ENCODE results near the gene UBAC2.
A peak's percentile ranks its signal among the peaks of the same experiment; 100 is the strongest.

Gene UBAC2

GRCh38 chr13:99217461-99218110 lies 16.9 kb downstream of the UBAC2 start:
- H3K4me1 ChIP-seq (ENCODE audit: control insufficient read depth, insufficient read depth, low read length): peaks cover 21% of the 10 kb centered on the region
- DNase-seq (ENCODE audit: low read depth): no peak
- H3K4me3 ChIP-seq (ENCODE audit: low read length): no peak overlapping the region
- no peaks in the 10 kb centered on the region for H3K36me3 ChIP-seq (ENCODE audit: control insufficient read depth, insufficient read depth, low read length, severe bottlenecking)
- H3K9ac ChIP-seq (ENCODE audit: low read length): no peak overlapping the region
- no peaks in the 10 kb centered on the region for H3K27me3 ChIP-seq (replicated peaks; ENCODE audit: control insufficient read depth, insufficient read depth, low read length)
- no peaks in the 10 kb centered on the region for H3K9me3 ChIP-seq (ENCODE audit: control insufficient read depth, low read length)

GRCh38 chr13:99218126-99218525 lies 17.5 kb downstream of the UBAC2 start:
- Histone ChIP-seq H3K4me3 (ENCODE audit: low read length) (peak overlapping the region; percentile 12), H3K27me3 (replicated peaks; ENCODE audit: control insufficient read depth, insufficient read depth, low read length) (no peaks in the 10 kb centered on the region), H3K36me3 (ENCODE audit: control insufficient read depth, insufficient read depth, low read length, severe bottlenecking) (no peaks in the 10 kb centered on the region), H3K4me1 (ENCODE audit: control insufficient read depth, insufficient read depth, low read length) (peaks cover 21% of the 10 kb centered on the region), H3K9me3 (ENCODE audit: control insufficient read depth, low read length) (no peaks in the 10 kb centered on the region), H3K9ac (ENCODE audit: low read length) (no peak overlapping the region)
- DNase-seq (ENCODE audit: low read depth): no peak

- Histone ChIP-seq H3K9ac (ENCODE audit: low read length) (no peak overlapping the region), H3K4me3 (ENCODE audit: low read length) (peak overlapping the region; percentile 12), H3K9me3 (ENCODE audit: control insufficient read depth, low read length) (no peaks in the 10 kb centered on the region), H3K27me3 (replicated peaks; ENCODE audit: control insufficient read depth, insufficient read depth, low read length) (no peaks in the 10 kb centered on the region), H3K36me3 (ENCODE audit: control insufficient read depth, insufficient read depth, low read length, severe bottlenecking) (no peaks in the 10 kb centered on the region), H3K4me1 (ENCODE audit: control insufficient read depth, insufficient read depth, low read length) (peaks cover 25% of the 10 kb centered on the region)
- no peak for DNase-seq (ENCODE audit: low read depth)
Measured at GRCh38 chr13:99218545-99218944, 17.9 kb downstream of the UBAC2 start.

GRCh38 chr13:99218969-99219368 lies 18.3 kb downstream of the UBAC2 start:
- no peak for DNase-seq (ENCODE audit: low read depth)
- Histone ChIP-seq H3K27me3 (replicated peaks; ENCODE audit: control insufficient read depth, insufficient read depth, low read length) (no peaks in the 10 kb centered on the region), H3K9me3 (ENCODE audit: control insufficient read depth, low read length) (no peaks in the 10 kb centered on the region), H3K4me3 (ENCODE audit: low read length) (no peak overlapping the region), H3K9ac (ENCODE audit: low read length) (no peak overlapping the region), H3K36me3 (ENCODE audit: control insufficient read depth, insufficient read depth, low read length, severe bottlenecking) (no peaks in the 10 kb centered on the region), H3K4me1 (ENCODE audit: control insufficient read depth, insufficient read depth, low read length) (peaks cover 30% of the 10 kb centered on the region)

- Histone ChIP-seq H3K9ac (ENCODE audit: low read length) (no peak overlapping the region), H3K4me3 (ENCODE audit: low read length) (no peak overlapping the region), H3K9me3 (ENCODE audit: control insufficient read depth, low read length) (no peaks in the 10 kb centered on the region), H3K27me3 (replicated peaks; ENCODE audit: control insufficient read depth, insufficient read depth, low read length) (no peaks in the 10 kb centered on the region), H3K36me3 (ENCODE audit: control insufficient read depth, insufficient read depth, low read length, severe bottlenecking) (no peaks in the 10 kb centered on the region), H3K4me1 (ENCODE audit: control insufficient read depth, insufficient read depth, low read length) (peaks cover 36% of the 10 kb centered on the region)
- DNase-seq (ENCODE audit: low read depth): no peak
Measured at GRCh38 chr13:99220199-99220935, 19.7 kb downstream of the UBAC2 start.

GRCh38 chr13:99221567-99222239 lies 21.0 kb downstream of the UBAC2 start:
- Histone ChIP-seq H3K4me3 (ENCODE audit: low read length) (no peak overlapping the region), H3K27me3 (replicated peaks; ENCODE audit: control insufficient read depth, insufficient read depth, low read length) (no peaks in the 10 kb centered on the region), H3K4me1 (ENCODE audit: control insufficient read depth, insufficient read depth, low read length) (peaks cover 44% of the 10 kb centered on the region), H3K36me3 (ENCODE audit: control insufficient read depth, insufficient read depth, low read length, severe bottlenecking) (no peaks in the 10 kb centered on the region), H3K9ac (ENCODE audit: low read length) (no peak overlapping the region), H3K9me3 (ENCODE audit: control insufficient read depth, low read length) (no peaks in the 10 kb centered on the region)
- DNase-seq (ENCODE audit: low read depth): no peak

- no peaks in the 10 kb centered on the region for H3K9me3 ChIP-seq (ENCODE audit: control insufficient read depth, low read length)
- H3K36me3 ChIP-seq (ENCODE audit: control insufficient read depth, insufficient read depth, low read length, severe bottlenecking): no peaks in the 10 kb centered on the region
- H3K4me3 ChIP-seq (ENCODE audit: low read length): no peak overlapping the region
- DNase-seq (ENCODE audit: low read depth): peak; percentile 7
- H3K27me3 ChIP-seq (replicated peaks; ENCODE audit: control insufficient read depth, insufficient read depth, low read length): no peaks in the 10 kb centered on the region
- H3K9ac ChIP-seq (ENCODE audit: low read length): no peak overlapping the region
- peaks cover 38% of the 10 kb centered on the region for H3K4me1 ChIP-seq (ENCODE audit: control insufficient read depth, insufficient read depth, low read length)
Measured at GRCh38 chr13:99223587-99223986, 22.9 kb downstream of the UBAC2 start.

- no peak overlapping the region for H3K4me3 ChIP-seq (ENCODE audit: low read length)
- H3K4me1 ChIP-seq (ENCODE audit: control insufficient read depth, insufficient read depth, low read length): peaks cover 37% of the 10 kb centered on the region
Measured at GRCh38 chr13:99224021-99224420, 23.4 kb downstream of the UBAC2 start.

GRCh38 chr13:99225078-99225477 lies 24.4 kb downstream of the UBAC2 start:
- Histone ChIP-seq H3K27me3 (replicated peaks; ENCODE audit: control insufficient read depth, insufficient read depth, low read length) (no peaks in the 10 kb centered on the region), H3K4me1 (ENCODE audit: control insufficient read depth, insufficient read depth, low read length) (peaks cover 41% of the 10 kb centered on the region), H3K9ac (ENCODE audit: low read length) (no peak overlapping the region), H3K9me3 (ENCODE audit: control insufficient read depth, low read length) (no peaks in the 10 kb centered on the region), H3K36me3 (ENCODE audit: control insufficient read depth, insufficient read depth, low read length, severe bottlenecking) (no peaks in the 10 kb centered on the region), H3K4me3 (ENCODE audit: low read length) (no peak overlapping the region)
- no peak for DNase-seq (ENCODE audit: low read depth)

More at GRCh38 chr13:99224021-99224420, 23.4 kb downstream of the UBAC2 start:
- Histone ChIP-seq H3K27me3 (replicated peaks; ENCODE audit: control insufficient read depth, insufficient read depth, low read length) (no peaks in the 10 kb centered on the region), H3K9me3 (ENCODE audit: control insufficient read depth, low read length) (no peaks in the 10 kb centered on the region), H3K9ac (ENCODE audit: low read length) (no peak overlapping the region), H3K36me3 (ENCODE audit: control insufficient read depth, insufficient read depth, low read length, severe bottlenecking) (no peaks in the 10 kb centered on the region)
- no peak for DNase-seq (ENCODE audit: low read depth)

GRCh38 chr13:99226513-99226912 lies 25.9 kb downstream of the UBAC2 start:
- H3K9me3 ChIP-seq (ENCODE audit: control insufficient read depth, low read length): no peaks in the 10 kb centered on the region
- no peak for DNase-seq (ENCODE audit: low read depth)
- no peaks in the 10 kb centered on the region for H3K27me3 ChIP-seq (replicated peaks; ENCODE audit: control insufficient read depth, insufficient read depth, low read length)
- H3K4me1 ChIP-seq (ENCODE audit: control insufficient read depth, insufficient read depth, low read length): peaks cover 42% of the 10 kb centered on the region
- no peak overlapping the region for H3K4me3 ChIP-seq (ENCODE audit: low read length)
- H3K36me3 ChIP-seq (ENCODE audit: control insufficient read depth, insufficient read depth, low read length, severe bottlenecking): no peaks in the 10 kb centered on the region
- no peak overlapping the region for H3K9ac ChIP-seq (ENCODE audit: low read length)

- Histone ChIP-seq H3K9me3 (ENCODE audit: control insufficient read depth, low read length) (no peaks in the 10 kb centered on the region), H3K27me3 (replicated peaks; ENCODE audit: control insufficient read depth, insufficient read depth, low read length) (no peaks in the 10 kb centered on the region), H3K4me3 (ENCODE audit: low read length) (no peak overlapping the region), H3K4me1 (ENCODE audit: control insufficient read depth, insufficient read depth, low read length) (peaks cover 40% of the 10 kb centered on the region), H3K36me3 (ENCODE audit: control insufficient read depth, insufficient read depth, low read length, severe bottlenecking) (no peaks in the 10 kb centered on the region), H3K9ac (ENCODE audit: low read length) (no peak overlapping the region)
- DNase-seq (ENCODE audit: low read depth): no peak
Measured at GRCh38 chr13:99227331-99227900, 26.8 kb downstream of the UBAC2 start.

All from adipocyte (in vitro differentiated cells).